Measurements from ENCODE around the gene CETP.
"Not testable (repeated sequence)": the region's sequence is repeated elsewhere in the genome, so short reads cannot be mapped to it uniquely, and the experiment has no call there.

The CETP gene

DNA sequence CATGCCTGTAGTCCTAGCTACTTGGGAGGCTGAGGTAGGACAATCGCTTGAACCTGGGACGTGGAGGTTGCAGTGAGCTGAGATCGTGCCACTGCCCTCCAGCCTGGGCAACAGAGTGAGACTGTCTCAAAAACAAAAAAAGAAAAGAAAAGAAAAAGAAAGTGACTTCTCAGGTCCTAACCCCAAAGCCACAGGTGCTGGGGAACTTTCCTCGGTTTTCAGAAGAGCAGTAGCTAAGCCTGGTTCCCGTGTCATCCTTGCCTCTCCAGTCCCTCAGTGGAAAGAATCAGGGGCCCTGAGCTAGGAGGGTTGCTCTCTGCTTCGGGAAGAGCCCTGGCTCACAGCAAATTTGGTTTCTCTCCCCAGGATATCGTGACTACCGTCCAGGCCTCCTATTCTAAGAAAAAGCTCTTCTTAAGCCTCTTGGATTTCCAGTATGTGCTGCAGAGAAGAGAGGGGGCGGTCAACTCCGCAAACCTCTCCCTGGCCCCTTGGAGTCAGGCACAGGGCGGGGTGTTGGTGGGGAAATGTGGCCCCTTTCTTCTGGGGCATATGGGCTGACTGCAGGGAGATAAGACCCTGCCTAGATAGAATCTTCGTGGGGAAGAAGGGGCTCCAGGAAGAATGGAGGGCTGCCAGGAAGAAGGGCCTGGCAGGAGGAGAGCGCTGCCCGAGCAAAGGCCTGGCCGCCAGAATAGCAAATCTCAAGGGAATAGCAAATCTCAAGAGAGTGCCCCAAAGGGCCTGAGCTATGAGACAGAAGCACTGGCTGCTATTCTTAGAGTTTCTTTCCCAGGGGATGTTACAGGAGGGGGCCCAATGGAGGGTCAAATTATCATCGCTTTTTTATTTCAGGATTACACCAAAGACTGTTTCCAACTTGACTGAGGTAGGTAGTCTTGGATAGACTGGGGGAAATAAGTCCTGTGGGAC lies 19.3 kb downstream of the CETP start:
- Histone ChIP-seq H3K4me1 (ENCODE audit: control insufficient read depth, insufficient read depth, low read length) (no peaks in the 10 kb centered on the region), H3K36me3 (ENCODE audit: control insufficient read depth, insufficient read depth, low read length) (no peaks in the 10 kb centered on the region), H3K4me3 (ENCODE audit: low read length) (no peak overlapping the region), H3K27me3 (ENCODE audit: control insufficient read depth, insufficient read depth, low read length) (no peaks in the 10 kb centered on the region), H3K27ac (ENCODE audit: low read depth, low read length) (no peak overlapping the region), H3K9ac (ENCODE audit: low read length) (no peak overlapping the region)

- Histone ChIP-seq H3K36me3 (ENCODE audit: control insufficient read depth, insufficient read depth, low read length) (no peaks in the 10 kb centered on the region), H3K27me3 (ENCODE audit: control insufficient read depth, insufficient read depth, low read length) (no peaks in the 10 kb centered on the region), H3K27ac (ENCODE audit: low read depth, low read length) (no peak overlapping the region), H3K4me3 (ENCODE audit: low read length) (no peak overlapping the region), H3K4me1 (ENCODE audit: control insufficient read depth, insufficient read depth, low read length) (no peaks in the 10 kb centered on the region), H3K9ac (ENCODE audit: low read length) (no peak overlapping the region)
These were observed 20.1 kb downstream of the CETP start for GRCh38 chr16:56981729-56982271.

GRCh38 chr16:56982695-56983094 lies 20.9 kb downstream of the CETP start:
- H3K9ac ChIP-seq (ENCODE audit: low read length), result no peak overlapping the region
- no peaks in the 10 kb centered on the region for H3K27me3 ChIP-seq (ENCODE audit: control insufficient read depth, insufficient read depth, low read length)
- H3K36me3 ChIP-seq (ENCODE audit: control insufficient read depth, insufficient read depth, low read length), result no peaks in the 10 kb centered on the region
- no peak overlapping the region for H3K4me3 ChIP-seq (ENCODE audit: low read length)
- H3K27ac ChIP-seq (ENCODE audit: low read depth, low read length), result no peak overlapping the region
- H3K4me1 ChIP-seq (ENCODE audit: control insufficient read depth, insufficient read depth, low read length), result no peaks in the 10 kb centered on the region

- H3K4me1 ChIP-seq (ENCODE audit: control insufficient read depth, insufficient read depth, low read length), result no peaks in the 10 kb centered on the region
- no peaks in the 10 kb centered on the region for H3K27me3 ChIP-seq (ENCODE audit: control insufficient read depth, insufficient read depth, low read length)
- H3K36me3 ChIP-seq (ENCODE audit: control insufficient read depth, insufficient read depth, low read length), result no peaks in the 10 kb centered on the region
- no peak overlapping the region for H3K27ac ChIP-seq (ENCODE audit: low read depth, low read length)
- H3K4me3 ChIP-seq (ENCODE audit: low read length), result no peak overlapping the region
- no peak overlapping the region for H3K9ac ChIP-seq (ENCODE audit: low read length)
These were observed 21.5 kb downstream of the CETP start for GRCh38 chr16:56983211-56983751.

DNA sequence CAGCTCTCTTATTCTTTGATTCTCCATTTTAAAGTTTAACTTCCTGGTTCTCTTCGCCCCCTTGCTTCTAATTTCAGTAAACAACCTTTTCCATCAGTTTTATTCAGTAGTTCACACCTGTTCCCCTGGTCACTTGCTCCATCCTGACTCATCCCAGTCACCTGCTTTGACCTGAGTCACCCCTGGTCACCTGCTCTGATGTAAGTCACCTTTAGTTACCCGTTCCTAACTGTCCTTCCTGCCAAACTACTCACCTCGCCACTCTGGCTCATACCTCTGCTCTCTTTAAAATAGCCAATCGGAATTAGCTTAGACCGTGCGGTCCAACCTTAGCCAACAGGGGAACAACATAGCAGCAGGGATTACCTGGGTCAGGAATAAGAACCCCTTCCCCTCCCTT lies 22.9 kb downstream of the CETP start:
- H3K27me3 ChIP-seq (ENCODE audit: control insufficient read depth, insufficient read depth, low read length), result no peaks in the 10 kb centered on the region
- no peak overlapping the region for H3K9ac ChIP-seq (ENCODE audit: low read length)
- no peak overlapping the region for H3K4me3 ChIP-seq (ENCODE audit: low read length)
- H3K4me1 ChIP-seq (ENCODE audit: control insufficient read depth, insufficient read depth, low read length), result peaks cover 4% of the 10 kb centered on the region
- H3K36me3 ChIP-seq (ENCODE audit: control insufficient read depth, insufficient read depth, low read length), result no peaks in the 10 kb centered on the region
- no peak overlapping the region for H3K27ac ChIP-seq (ENCODE audit: low read depth, low read length)

DNA sequence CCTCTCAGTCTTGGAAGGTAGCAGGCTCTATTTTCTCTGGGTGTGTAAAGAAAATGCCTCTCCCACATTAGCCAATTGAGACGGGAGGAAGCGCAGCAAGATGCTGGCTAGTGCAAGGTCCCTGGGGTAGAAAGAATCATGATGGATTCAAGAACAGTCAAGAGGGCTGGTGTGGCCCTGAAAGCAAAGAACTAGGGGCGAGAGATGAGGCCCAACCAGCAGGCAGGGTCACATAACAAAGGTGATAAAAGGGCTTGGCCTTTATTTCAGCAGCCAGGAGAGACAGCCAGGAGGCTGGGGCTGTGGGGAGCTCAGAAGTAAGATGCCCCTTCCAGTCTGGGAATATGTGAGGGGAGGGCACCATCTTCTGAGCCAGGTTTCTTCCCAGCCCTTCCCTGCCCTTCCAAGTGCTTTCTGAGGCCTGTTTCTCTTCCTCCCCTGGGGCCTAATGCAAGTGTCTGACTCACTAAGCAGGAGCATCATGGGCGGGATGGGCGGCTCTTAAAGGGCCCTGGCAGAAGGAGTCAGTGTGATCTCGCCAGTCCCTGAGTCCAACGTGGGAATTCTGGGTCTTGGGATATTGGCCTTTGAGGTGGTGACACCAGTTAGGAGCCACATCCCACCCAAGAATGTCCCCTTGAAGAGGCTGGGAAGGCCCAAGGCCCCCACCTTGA lies 23.7 kb downstream of the CETP start:
- Histone ChIP-seq H3K4me3 (ENCODE audit: low read length) (no peak overlapping the region), H3K4me1 (ENCODE audit: control insufficient read depth, insufficient read depth, low read length) (peaks cover 9% of the 10 kb centered on the region), H3K9ac (ENCODE audit: low read length) (no peak overlapping the region), H3K27me3 (ENCODE audit: control insufficient read depth, insufficient read depth, low read length) (no peaks in the 10 kb centered on the region), H3K27ac (ENCODE audit: low read depth, low read length) (peak overlapping the region; percentile 28), H3K36me3 (ENCODE audit: control insufficient read depth, insufficient read depth, low read length) (no peaks in the 10 kb centered on the region)

DNA sequence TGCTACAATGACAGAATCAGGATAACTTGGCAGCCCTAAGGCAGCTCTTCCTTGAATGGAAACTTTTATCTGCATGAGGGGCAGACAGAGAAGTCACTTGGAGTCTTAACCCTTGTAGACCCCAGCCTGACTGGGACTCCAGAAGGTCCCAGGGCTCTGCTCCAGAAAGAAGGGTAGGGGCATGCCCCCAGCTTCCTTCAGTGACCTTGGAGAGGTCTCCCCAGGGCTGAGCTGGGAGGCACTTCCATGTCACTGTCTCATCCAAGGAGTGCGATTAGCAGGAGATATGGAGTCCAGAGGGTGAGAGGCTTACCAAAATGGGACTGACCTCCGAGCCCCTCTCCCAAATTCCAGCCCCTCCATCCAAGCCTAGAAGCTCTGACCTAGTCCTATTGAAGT lies 24.2 kb downstream of the CETP start:
- no peaks in the 10 kb centered on the region for H3K27me3 ChIP-seq (ENCODE audit: control insufficient read depth, insufficient read depth, low read length)
- no peak overlapping the region for H3K9ac ChIP-seq (ENCODE audit: low read length)
- H3K4me3 ChIP-seq (ENCODE audit: low read length), result no peak overlapping the region
- no peaks in the 10 kb centered on the region for H3K36me3 ChIP-seq (ENCODE audit: control insufficient read depth, insufficient read depth, low read length)
- peaks cover 14% of the 10 kb centered on the region for H3K4me1 ChIP-seq (ENCODE audit: control insufficient read depth, insufficient read depth, low read length)
- H3K27ac ChIP-seq (ENCODE audit: low read depth, low read length), result no peak overlapping the region

DNA sequence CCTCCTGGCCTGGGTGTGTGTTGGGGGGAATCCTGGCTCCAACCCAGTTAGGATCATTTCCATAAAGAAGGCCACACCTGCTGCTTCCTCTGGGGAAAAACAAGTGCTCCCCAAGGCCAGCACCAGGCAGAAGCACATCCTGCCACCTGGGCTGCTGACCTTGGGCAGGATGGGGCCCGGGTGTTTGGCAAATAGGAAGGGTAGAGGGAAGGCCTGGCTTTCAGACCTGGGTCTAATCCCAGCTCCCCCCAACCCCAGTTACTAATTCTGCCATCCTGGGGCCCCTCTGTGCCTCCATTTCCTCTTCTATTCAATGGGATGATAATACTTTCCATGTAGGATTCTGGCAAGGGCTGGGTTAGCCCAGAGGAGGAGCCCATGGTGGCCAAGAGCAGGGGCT lies 24.6 kb downstream of the CETP start:
- H3K27me3 ChIP-seq (ENCODE audit: control insufficient read depth, insufficient read depth, low read length), result no peaks in the 10 kb centered on the region
- H3K9ac ChIP-seq (ENCODE audit: low read length), result no peak overlapping the region
- H3K4me3 ChIP-seq (ENCODE audit: low read length), result no peak overlapping the region
- H3K27ac ChIP-seq (ENCODE audit: low read depth, low read length), result no peak overlapping the region
- no peaks in the 10 kb centered on the region for H3K36me3 ChIP-seq (ENCODE audit: control insufficient read depth, insufficient read depth, low read length)
- peaks cover 14% of the 10 kb centered on the region for H3K4me1 ChIP-seq (ENCODE audit: control insufficient read depth, insufficient read depth, low read length)

DNA sequence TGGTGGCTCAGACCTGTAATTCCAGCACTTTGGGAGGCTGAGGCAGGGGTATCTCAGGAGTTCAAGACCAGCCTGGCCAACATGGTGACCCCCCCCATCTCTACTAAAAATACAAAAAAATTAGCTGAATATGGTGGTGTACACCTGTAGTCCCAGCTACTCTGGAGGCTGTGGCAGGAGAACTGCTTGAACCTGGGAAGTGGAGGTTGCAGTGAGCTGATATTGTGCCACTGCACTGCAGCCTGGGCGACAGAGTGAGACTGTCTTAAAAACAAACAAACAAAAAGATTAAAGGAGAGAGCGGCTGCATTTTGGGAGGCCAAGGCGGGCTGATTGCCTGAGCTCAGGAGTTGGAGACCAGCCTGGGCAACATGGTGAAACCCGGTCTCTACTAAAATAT lies 25.2 kb downstream of the CETP start:
- H3K36me3 ChIP-seq (ENCODE audit: control insufficient read depth, insufficient read depth, low read length); H3K4me3 ChIP-seq (ENCODE audit: low read length); H3K27ac ChIP-seq (ENCODE audit: low read depth, low read length); H3K27me3 ChIP-seq (ENCODE audit: control insufficient read depth, insufficient read depth, low read length); H3K9ac ChIP-seq (ENCODE audit: low read length): not testable (repeated sequence)
- H3K4me1 ChIP-seq (ENCODE audit: control insufficient read depth, insufficient read depth, low read length), result peaks cover 14% of the 10 kb centered on the region

GRCh38 chr16:56987692-56988091 lies 25.9 kb downstream of the CETP start:
- Histone ChIP-seq H3K36me3 (ENCODE audit: control insufficient read depth, insufficient read depth, low read length) (no peaks in the 10 kb centered on the region), H3K4me1 (ENCODE audit: control insufficient read depth, insufficient read depth, low read length) (peaks cover 14% of the 10 kb centered on the region), H3K27me3 (ENCODE audit: control insufficient read depth, insufficient read depth, low read length) (no peaks in the 10 kb centered on the region), H3K9ac (ENCODE audit: low read length) (no peak overlapping the region), H3K4me3 (ENCODE audit: low read length) (no peak overlapping the region), H3K27ac (ENCODE audit: low read depth, low read length) (no peak overlapping the region)

GRCh38 chr16:56988161-56988947 lies 26.6 kb downstream of the CETP start:
- Histone ChIP-seq H3K4me3 (ENCODE audit: low read length) (peak overlapping the region; percentile 91), H3K36me3 (ENCODE audit: control insufficient read depth, insufficient read depth, low read length) (no peaks in the 10 kb centered on the region)

More at GRCh38 chr16:56988161-56988947, 26.6 kb downstream of the CETP start:
- no peaks in the 10 kb centered on the region for H3K27me3 ChIP-seq (ENCODE audit: control insufficient read depth, insufficient read depth, low read length)
- H3K4me1 ChIP-seq (ENCODE audit: control insufficient read depth, insufficient read depth, low read length), result peaks cover 14% of the 10 kb centered on the region
- no peak overlapping the region for H3K9ac ChIP-seq (ENCODE audit: low read length)
- peak overlapping the region; percentile 86 for H3K27ac ChIP-seq (ENCODE audit: low read depth, low read length)
